HG03558 (cell line): Measurements from ENCODE around the gene SEL1L3.

ENCODE experiments used
- ATAC-seq: cut with Tn5 transposase; IDR thresholded peaks from one replicate; pipeline ENCODE4 v1.9.1; 2021; ENCODE audit warnings: moderate number of reproducible peaks; ENCODE audit not compliant: unreplicated experiment; ENCODE audit errors: extremely low read depth

The SEL1L3 gene

GRCh38 chr4:25857403-25857802 lies 5.4 kb downstream of the SEL1L3 start:
- no peak for ATAC-seq

- no peak for ATAC-seq
Measured at GRCh38 chr4:25856756-25857155, 6.0 kb downstream of the SEL1L3 start.

GRCh38 chr4:25852103-25852502 lies 10.7 kb downstream of the SEL1L3 start:
- ATAC-seq: no peak

GRCh38 chr4:25847329-25847728 lies 15.5 kb downstream of the SEL1L3 start:
- no peak for ATAC-seq

GRCh38 chr4:25845841-25846653 lies 16.7 kb downstream of the SEL1L3 start:
- ATAC-seq: no peak

GRCh38 chr4:25844961-25845712 lies 17.7 kb downstream of the SEL1L3 start:
- no peak for ATAC-seq

- ATAC-seq: no peak
Measured at GRCh38 chr4:25843340-25844097, 19.3 kb downstream of the SEL1L3 start.

GRCh38 chr4:25842229-25842845 lies 20.5 kb downstream of the SEL1L3 start:
- ATAC-seq: no peak

- no peak for ATAC-seq
Measured at GRCh38 chr4:25839687-25840086, 23.1 kb downstream of the SEL1L3 start.

GRCh38 chr4:25839233-25839632 lies 23.6 kb downstream of the SEL1L3 start:
- no peak for ATAC-seq

- no peak for ATAC-seq
Measured at GRCh38 chr4:25838526-25838925, 24.3 kb downstream of the SEL1L3 start.

GRCh38 chr4:25837107-25837506 lies 25.7 kb downstream of the SEL1L3 start:
- no peak for ATAC-seq

GRCh38 chr4:25835384-25835783 lies 27.4 kb downstream of the SEL1L3 start:
- ATAC-seq: no peak

GRCh38 chr4:25834411-25835107 lies 28.2 kb downstream of the SEL1L3 start:
- no peak for ATAC-seq

- no peak for ATAC-seq
Measured at GRCh38 chr4:25830548-25830947, 32.2 kb downstream of the SEL1L3 start.

- no peak for ATAC-seq
Measured at GRCh38 chr4:25827897-25828296, 34.9 kb downstream of the SEL1L3 start.

- ATAC-seq: no peak
Measured at GRCh38 chr4:25827373-25827772, 35.4 kb downstream of the SEL1L3 start.

- no peak for ATAC-seq
Measured at GRCh38 chr4:25826074-25826752, 36.6 kb downstream of the SEL1L3 start.

GRCh38 chr4:25823632-25824031 lies 39.2 kb downstream of the SEL1L3 start:
- ATAC-seq: no peak
